HL-60/S4 treated with phorbol 12-myristate 13-acetate at 8.2 ng/mL for 4 days and 3 days (cell line): ENCODE data around the gene CCDC81.

Experiments used
- in situ Hi-C: fragments of 300-500 bp; cut with MboI; formaldehyde crosslinking; loops from 2 replicates; pipeline ENCODE4 v1.15.0; 2022; ENCODE audit warnings: low sequenced_read_pairs

Gene CCDC81

GRCh38 chr11:86463120-86463519 is 88.4 kb downstream of the CCDC81 start:
- in situ Hi-C loops = no loop called here

- in situ Hi-C loops = no loop called here
Observed at GRCh38 chr11:86463955-86464354, 89.3 kb downstream of the CCDC81 start.

- in situ Hi-C loops = no loop called here
Observed at GRCh38 chr11:86464509-86465221, 90.0 kb downstream of the CCDC81 start.

- in situ Hi-C loops = no loop called here
Observed at GRCh38 chr11:86468169-86468568, 93.5 kb downstream of the CCDC81 start.

GRCh38 chr11:86469491-86470388 is 95.1 kb downstream of the CCDC81 start:
- in situ Hi-C loops = no loop called here
